HCT116 (cell line): ENCODE results near the gene HSPA12B. TPM values are rescaled to one million over a fixed set of nuclear protein-coding genes. Genes with fewer than 3 reads are reported as not detected.

Experiments used
- ATAC-seq: fragments of 200-7000 bp; cut with Tn5 transposase; 2 replicates; pipeline ENCODE4 v1.9.1; 2020; ENCODE audit warnings: mild to moderate bottlenecking, moderate library complexity
- BruUV-seq: library from RNA; stranded (reverse); fragments of 400-500 nt; replicated peaks from 2 replicates; lab custom pipeline; 2021; lab: Mats Ljungman, UMichigan
- CTCF ChIA-PET: fragments of 300-600 bp; sonication (Branson Sonifier 250); formaldehyde crosslinking; loops from one replicate; lab custom pipeline; 2021; ENCODE audit warnings: antibody characterized with exemption; lab: Charles Lee
- POLR2A ChIA-PET: fragments of 300-600, 350-600 bp; sonication (Branson Sonifier 250); formaldehyde crosslinking; loops from one replicate; lab custom pipeline; 2021; ENCODE audit warnings: antibody characterized with exemption; lab: Charles Lee
- RAD21 ChIA-PET, 2 experiments: fragments of 300-600 bp; sonication (Branson Sonifier 250); formaldehyde crosslinking; loops; one replicate each; lab custom pipeline; 2023; ENCODE audit warnings: low total read pairs in 2 of 2; ENCODE audit not compliant: uncharacterized antibody in 2 of 2, unreplicated experiment in 2 of 2, low non-redundant PET in 1 of 2; lab: Charles Lee
- DNase-seq: peaks from one replicate; pipeline ENCODE4 v3.0.0-alpha.2; 2010; ENCODE audit warnings: low read depth, low spot score
- H2AFZ ChIP-seq: fragments of 200-600 bp; shearing (Covaris generic), sonication (generic); 2 replicates; pipeline ENCODE4 v1.6.1; 2017; ENCODE audit warnings: low read depth, mixed run types, mixed read lengths, antibody characterized with exemption, low read length; ENCODE audit not compliant: poor library complexity, severe bottlenecking
- H3K27ac ChIP-seq: 2 replicates; pipeline ENCODE4 v1.5.1; 2012; ENCODE audit warnings: low read depth, low read length
- H3K27me3 ChIP-seq: fragments of 200-600 bp; sonication (generic); 2 replicates; pipeline ENCODE4 v1.6.1; 2016; ENCODE audit warnings: mixed run types, low read length, mixed read lengths; ENCODE audit not compliant: insufficient read depth
- H3K36me3 ChIP-seq, 2 experiments: fragments of 200-500 bp in 1 of 2; fragments of 200-600 bp in 1 of 2; sonication (Bioruptor generic) in 1 of 2; sonication (generic) in 1 of 2; 2 replicates each; pipeline versions ENCODE4 v1.5.1 to v1.6.1; 2014 to 2016; ENCODE audit warnings: low read length in 2 of 2, inconsistent platforms in 1 of 2, mixed read lengths in 1 of 2, mixed run types in 1 of 2; ENCODE audit not compliant: insufficient read depth in 2 of 2, control insufficient read depth in 1 of 2
- H3K4me1 ChIP-seq, 2 experiments: fragments of 200-600 bp in 1 of 2; sonication (generic) in 1 of 2; 2 replicates each; pipeline versions ENCODE4 v1.5.1 to v1.6.1; 2012 to 2017; ENCODE audit warnings: low read length in 2 of 2, inconsistent platforms in 1 of 2, mild to moderate bottlenecking in 1 of 2, mixed read lengths in 1 of 2, mixed run types in 1 of 2, moderate library complexity in 1 of 2; ENCODE audit not compliant: insufficient read depth in 2 of 2, control insufficient read depth in 1 of 2
- H3K4me2 ChIP-seq: fragments of 200-600 bp; sonication (generic); 2 replicates; pipeline ENCODE4 v1.6.1; 2017; ENCODE audit warnings: mixed run types, low read length, mixed read lengths
- H3K4me3 ChIP-seq, 2 experiments: fragments of 200-600 bp in 1 of 2; sonication (generic) in 1 of 2; replicated peaks in 1 of 2; 2 replicates each; pipeline ENCODE4 v1.5.1; 2011 to 2016; ENCODE audit warnings: low read length in 2 of 2, control low read depth in 1 of 2, low read depth in 1 of 2, mild to moderate bottlenecking in 1 of 2, mixed read lengths in 1 of 2, mixed run types in 1 of 2
- H3K79me2 ChIP-seq: fragments of 200-600 bp; sonication (generic); 2 replicates; pipeline ENCODE4 v1.6.1; 2017; ENCODE audit warnings: mild to moderate bottlenecking, mixed run types, low read length, moderate library complexity, mixed read lengths; ENCODE audit not compliant: insufficient read depth
- H3K9ac ChIP-seq: fragments of 200-600 bp; sonication (generic); 2 replicates; pipeline ENCODE4 v1.6.1; 2016; ENCODE audit warnings: low read length, mixed read lengths
- H3K9me2 ChIP-seq: fragments of 200-600 bp; sonication (generic), shearing (Covaris generic); 2 replicates; pipeline ENCODE4 v1.6.1; 2017; ENCODE audit warnings: mixed run types, mild to moderate bottlenecking, moderate library complexity; ENCODE audit not compliant: insufficient read depth
- H3K9me3 ChIP-seq, 2 experiments: fragments of 200-500 bp in 1 of 2; fragments of 200-600 bp in 1 of 2; sonication (Bioruptor generic) in 1 of 2; sonication (generic) in 1 of 2; 2 replicates each; pipeline ENCODE4 v1.6.1; 2014 to 2017; ENCODE audit warnings: low read length in 2 of 2, mixed read lengths in 2 of 2, inconsistent platforms in 1 of 2, low read depth in 1 of 2, mild to moderate bottlenecking in 1 of 2, mixed run types in 1 of 2, moderate library complexity in 1 of 2; ENCODE audit not compliant: control insufficient read depth in 1 of 2, insufficient read depth in 1 of 2
- H4K20me1 ChIP-seq: fragments of 200-600 bp; sonication (generic), shearing (Covaris generic); 2 replicates; pipeline ENCODE4 v1.6.1; 2017; ENCODE audit warnings: mixed run types, mild to moderate bottlenecking, moderate library complexity; ENCODE audit not compliant: insufficient read depth
- CEBPB ChIP-seq: IDR thresholded peaks from 2 replicates; pipeline ENCODE4 v1.6.1; 2012; ENCODE audit warnings: low read depth
- ELF1 ChIP-seq: IDR thresholded peaks from 2 replicates; pipeline ENCODE4 v1.6.1; 2012; ENCODE audit warnings: low read depth, borderline replicate concordance
- EZH2 ChIP-seq: fragments of 200-600 bp; sonication (generic); IDR thresholded peaks from 2 replicates; pipeline ENCODE4 v1.6.1; 2017; ENCODE audit warnings: antibody characterized with exemption, mixed run types
- EZH2phosphoT487 ChIP-seq: fragments of 200-600 bp; IDR thresholded peaks from 2 replicates; pipeline ENCODE4 v1.6.1; 2018; ENCODE audit warnings: antibody characterized with exemption, borderline replicate concordance
- RAD21 ChIP-seq: IDR thresholded peaks from 2 replicates; pipeline ENCODE4 v1.6.1; 2012; ENCODE audit warnings: low read depth, mild to moderate bottlenecking
- SIN3A ChIP-seq: IDR thresholded peaks from 2 replicates; pipeline ENCODE4 v1.6.1; 2012; ENCODE audit warnings: low read depth
- TCF7L2 ChIP-seq: IDR thresholded peaks from 2 replicates; pipeline ENCODE4 v1.7.0; 2011; ENCODE audit warnings: borderline replicate concordance, inconsistent platforms; ENCODE audit not compliant: insufficient read depth, insufficient read length; ENCODE audit errors: extremely low read depth
- ZFX ChIP-seq: fragments of 450-650 bp; IDR thresholded peaks from 2 replicates; pipeline ENCODE4 v1.6.1; 2017
- ZNF274 ChIP-seq: fragments of 200-500 bp; sonication (Bioruptor generic); IDR thresholded peaks from 2 replicates; pipeline ENCODE4 v1.6.1; 2014; ENCODE audit warnings: mild to moderate bottlenecking, low read depth, low read length, inconsistent platforms
- intact Hi-C: fragments of 100-400 bp; cut with micrococcal nuclease; formaldehyde crosslinking; loops from 2 replicates; pipeline ENCODE4 v1.10.0; 2022
- total RNA-seq: library from RNA; stranded (reverse); gene quantifications from one replicate; pipeline ENCODE4 v1.2.1, GENCODE V29; 2021; ENCODE audit not compliant: unreplicated experiment
- TF ChIP-seq, protein P1 (sequence below), 3 experiments: fragments of 200-600 bp in 1 of 3; sonication (generic) in 1 of 3; IDR thresholded peaks in 2 of 3; conservative IDR thresholded peaks in 1 of 3; 2 replicates each; pipeline ENCODE4 v1.5.1; 2012 to 2017; ENCODE audit warnings: low read depth in 2 of 3, low read length in 2 of 3, antibody characterized with exemption in 1 of 3, borderline replicate concordance in 1 of 3, control low read depth in 1 of 3, mild to moderate bottlenecking in 1 of 3, mixed read lengths in 1 of 3, mixed run types in 1 of 3, moderate library complexity in 1 of 3; ENCODE audit not compliant: insufficient read depth in 1 of 3

Gene HSPA12B
- total RNA-seq, 1 experiment from 2014 or later, result not detected

DNA sequence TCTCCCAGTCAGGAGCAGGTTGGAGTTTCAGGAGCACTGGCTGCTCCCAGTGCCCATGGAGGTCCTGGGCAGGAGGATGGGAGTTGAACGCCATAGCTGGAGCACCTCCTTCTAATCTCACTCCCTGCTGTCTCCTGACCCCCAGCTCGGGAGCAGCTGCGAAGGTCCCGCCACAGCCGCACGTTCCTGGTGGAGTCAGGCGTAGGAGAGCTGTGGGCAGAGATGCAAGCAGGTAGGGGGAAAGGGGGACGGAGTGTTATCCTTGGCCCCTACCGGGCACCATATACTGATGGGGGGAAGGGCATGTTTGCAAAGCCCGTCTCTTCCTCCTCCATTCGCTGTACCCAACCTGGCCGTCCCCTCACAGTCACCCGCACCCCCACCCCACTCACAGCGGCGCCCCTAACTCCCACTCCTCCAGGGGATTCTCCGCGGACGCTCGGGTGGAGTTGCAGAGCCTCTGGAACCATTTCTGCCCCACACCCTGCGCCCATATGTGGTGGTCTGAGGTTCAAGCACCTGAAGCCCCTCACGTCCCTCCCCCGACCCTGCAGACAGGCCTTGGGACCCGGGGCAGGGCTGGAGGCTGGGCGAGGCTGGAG, 16.7 kb downstream of the HSPA12B start:
- no TSS peak for BruUV-seq
- no peaks in the 10 kb centered on the region for H3K9me2 ChIP-seq
- no peaks in the 10 kb centered on the region for H3K27me3 ChIP-seq
- intact Hi-C loops, result no loop called here
- ChIA-PET POLR2A (no interaction called here), CTCF (interaction anchor here (1.0 to 3.8 kb wide), 6 partner anchors 19 to 38 kb away, joined by 3 to 9 read pairs (median 4); partner anchors contain the start of genes ADISSP and SPEF1), RAD21 (interaction anchor here in 1 of 2 experiments (0.9 to 1.0 kb wide), 2 partner anchors 33 kb away, joined by 3 read pairs; no protein-coding TSS in a partner anchor)
- DNase-seq, result no peak
- no peak overlapping the region for H3K4me2 ChIP-seq
- no peak for ATAC-seq
- no peak overlapping the region for H3K4me3 ChIP-seq
- H4K20me1 ChIP-seq, result no peaks in the 10 kb centered on the region
- H3K79me2 ChIP-seq, result no peaks in the 10 kb centered on the region
- peaks cover 0 to 8% of the 10 kb centered on the region in 2 experiments; a peak in 2 of 4 replicates for H3K36me3 ChIP-seq
- H3K9ac ChIP-seq, result no peak overlapping the region
- no peak overlapping the region for H2AFZ ChIP-seq
- TF ChIP-seq ZFX (no peak), RAD21 (no peak), ELF1 (no peak), EZH2 (no peak), EZH2phosphoT487 (no peak), CEBPB (no peak), SIN3A (no peak), TCF7L2 (no peak), ZNF274 (no peak)
- TF ChIP-seq, protein P1, sequence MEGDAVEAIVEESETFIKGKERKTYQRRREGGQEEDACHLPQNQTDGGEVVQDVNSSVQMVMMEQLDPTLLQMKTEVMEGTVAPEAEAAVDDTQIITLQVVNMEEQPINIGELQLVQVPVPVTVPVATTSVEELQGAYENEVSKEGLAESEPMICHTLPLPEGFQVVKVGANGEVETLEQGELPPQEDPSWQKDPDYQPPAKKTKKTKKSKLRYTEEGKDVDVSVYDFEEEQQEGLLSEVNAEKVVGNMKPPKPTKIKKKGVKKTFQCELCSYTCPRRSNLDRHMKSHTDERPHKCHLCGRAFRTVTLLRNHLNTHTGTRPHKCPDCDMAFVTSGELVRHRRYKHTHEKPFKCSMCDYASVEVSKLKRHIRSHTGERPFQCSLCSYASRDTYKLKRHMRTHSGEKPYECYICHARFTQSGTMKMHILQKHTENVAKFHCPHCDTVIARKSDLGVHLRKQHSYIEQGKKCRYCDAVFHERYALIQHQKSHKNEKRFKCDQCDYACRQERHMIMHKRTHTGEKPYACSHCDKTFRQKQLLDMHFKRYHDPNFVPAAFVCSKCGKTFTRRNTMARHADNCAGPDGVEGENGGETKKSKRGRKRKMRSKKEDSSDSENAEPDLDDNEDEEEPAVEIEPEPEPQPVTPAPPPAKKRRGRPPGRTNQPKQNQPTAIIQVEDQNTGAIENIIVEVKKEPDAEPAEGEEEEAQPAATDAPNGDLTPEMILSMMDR (IDR thresholded peaks at IDR 0.05 in 2 of 3, conservative IDR thresholded peaks at IDR 0.05 in 1 of 3; ENCODE audit: borderline replicate concordance in 1 of 3, insufficient read depth in 1 of 3, low read depth in 2 of 3, low read length in 2 of 3), result no peak
- no peak overlapping the region for H3K27ac ChIP-seq
- H3K9me3 ChIP-seq, result no peaks in the 10 kb centered on the region
- H3K4me1 ChIP-seq, result peaks cover 9 to 20% of the 10 kb centered on the region in 2 experiments
